ENCODE results near the gene RIC8A. TPM values are rescaled to one million over a fixed set of nuclear protein-coding genes. Genes with fewer than 3 reads are reported as not detected.

RIC8A gene
- total and polyA plus RNA-seq, 2 of the 13 experiments (the other 11 are each of a cell fraction or from before 2014, with no cell fraction given), result 62.1 to 63.8 TPM

GRCh38 chr11:236774-237767, 29.6 kb downstream of the RIC8A start, which contains the start of gene PSMD13 (continued):
- peak; percentile 56 for TF ChIP-seq TFDP2 (CRISPR knock-in tag; IDR thresholded peaks at IDR 0.05)
- no peak for TF ChIP-seq CAMTA2 (CRISPR knock-in tag; IDR thresholded peaks at IDR 0.05; ENCODE audit: borderline replicate concordance)
- no peak for TF ChIP-seq MTA3 (CRISPR knock-in tag; IDR thresholded peaks at IDR 0.05)
- no peak for TF ChIP-seq MNT (IDR thresholded peaks at IDR 0.05)
- peak; percentile 77 for TF ChIP-seq SP4 (CRISPR knock-in tag; IDR thresholded peaks at IDR 0.05)
- TF ChIP-seq SATB2 (CRISPR knock-in tag; IDR thresholded peaks at IDR 0.05), result no peak
- TF ChIP-seq RFX1 (IDR thresholded peaks at IDR 0.05), result peak; percentile 75
- peak; percentile 38; the same call in 1 of the 2 replicates for TF ChIP-seq PAXIP1 (CRISPR knock-in tag; conservative IDR thresholded peaks at IDR 0.05)
- no peak for TF ChIP-seq IRF1 (CRISPR knock-in tag; IDR thresholded peaks at IDR 0.05; ENCODE audit: low read depth)
- TF ChIP-seq ATRX (CRISPR knock-in tag; IDR thresholded peaks at IDR 0.05; ENCODE audit: borderline replicate concordance), result no peak
- TF ChIP-seq ZNF577 (CRISPR knock-in tag; IDR thresholded peaks at IDR 0.05; ENCODE audit: borderline replicate concordance, low read depth), result no peak
- TF ChIP-seq SMAD9 (CRISPR knock-in tag; IDR thresholded peaks at IDR 0.05), result no peak
- no peak for TF ChIP-seq ZNF678 (CRISPR knock-in tag; IDR thresholded peaks at IDR 0.05)
- no peak for TF ChIP-seq ZNF441 (CRISPR knock-in tag; IDR thresholded peaks at IDR 0.05; ENCODE audit: borderline replicate concordance)
- TF ChIP-seq MTA1 (CRISPR knock-in tag; IDR thresholded peaks at IDR 0.05; ENCODE audit: borderline replicate concordance), result 0 out of 2 replicates have a peak, but pooled peaks have one; percentile 31
- 0 out of 2 replicates have a peak, but pooled peaks have one; percentile 28 for TF ChIP-seq MTF1 (CRISPR knock-in tag; IDR thresholded peaks at IDR 0.05)
- TF ChIP-seq HNRNPH1 (optimal IDR thresholded peaks at IDR 0.05; ENCODE audit: low read depth, low read length), result no peak
- TF ChIP-seq MYC (CRISPR knock-in tag; IDR thresholded peaks at IDR 0.05; ENCODE audit: borderline replicate concordance), result no peak
- TF ChIP-seq EEA1 (CRISPR knock-in tag; IDR thresholded peaks at IDR 0.05; ENCODE audit: borderline replicate concordance), result no peak
- TF ChIP-seq CCAR2 (optimal IDR thresholded peaks at IDR 0.05; ENCODE audit: low read depth, low read length), result no peak
- no peak for TF ChIP-seq NPAS2 (CRISPR knock-in tag; IDR thresholded peaks at IDR 0.05; ENCODE audit: borderline replicate concordance)
- no peak for TF ChIP-seq ZNF570 (CRISPR knock-in tag; IDR thresholded peaks at IDR 0.05; ENCODE audit: borderline replicate concordance)
